ENCODE data around the gene TNXB.

- TF ChIP-seq EP300 (IDR thresholded peaks at IDR 0.05) (no peak), POLR2A (IDR thresholded peaks at IDR 0.05) (no peak), CTCF (IDR thresholded peaks at IDR 0.05) (no peak)
Measured at GRCh38 chr6:32158052-32158451, 48.9 kb upstream of the TNXB start.
